Spinal cord (tissue), 10 donors: Measurements from ENCODE around the gene RAB2B. TPM values are rescaled to one million over a fixed set of nuclear protein-coding genes. Genes with fewer than 3 reads are reported as not detected.

Experiments
- DNase-seq, 6 donors: peaks; one replicate each; pipeline versions ENCODE4 v3.0.0 to v3.0.0-alpha.2; 2013 to 2015; ENCODE audit warnings: low spot score in 6 of 6, low read depth in 4 of 6
- H3K27ac ChIP-seq: one replicate; pipeline ENCODE4 v1.5.1; 2013; ENCODE audit warnings: low read depth, low read length, control low read depth
- H3K27me3 ChIP-seq: one replicate; pipeline ENCODE4 v1.6.1; 2013; ENCODE audit warnings: low read length; ENCODE audit not compliant: control insufficient read depth, insufficient read depth
- H3K36me3 ChIP-seq: one replicate; pipeline ENCODE4 v1.6.1; 2013; ENCODE audit warnings: low read length; ENCODE audit not compliant: control insufficient read depth, insufficient read depth
- H3K4me1 ChIP-seq: one replicate; pipeline ENCODE4 v1.6.1; 2013; ENCODE audit warnings: low read length; ENCODE audit not compliant: control insufficient read depth, insufficient read depth
- H3K4me3 ChIP-seq: one replicate; pipeline ENCODE4 v1.5.1; 2013; ENCODE audit warnings: low read depth, low read length, control low read depth
- H3K9me3 ChIP-seq: one replicate; pipeline ENCODE4 v1.6.1; 2013; ENCODE audit warnings: low read length; ENCODE audit not compliant: control insufficient read depth, insufficient read depth
- WGBS: methylation state at CpG from one replicate; pipeline ENCODE4 v1.1.5; 2013; ENCODE audit warnings: missing lambda C conversion rate; ENCODE audit not compliant: insufficient coverage; 5-methylcytosine and 5-hydroxymethylcytosine counted together
- polyA plus RNA-seq, 2 donors: library from polyadenylated mRNA; unstranded; fragments of 120-200 nt; gene quantifications; one replicate each; pipeline ENCODE4 v1.2.1, GENCODE V29; 2013; ENCODE audit not compliant: insufficient read length in 2 of 2
- total RNA-seq, 2 donors: library from RNA; depleted of rRNA in 1 of 2; stranded (reverse); fragments of 120-200 nt in 1 of 2; fragments of >200 nt in 1 of 2; gene quantifications; one replicate each; pipeline versions ENCODE4 v1.2.3 to v1.2.4, GENCODE V29; 2013 to 2014
- donor health status: healthy.

Gene RAB2B
- total and polyA plus RNA-seq, 4 donors = 36.9 to 49.3 (median 42.1) TPM

DNA sequence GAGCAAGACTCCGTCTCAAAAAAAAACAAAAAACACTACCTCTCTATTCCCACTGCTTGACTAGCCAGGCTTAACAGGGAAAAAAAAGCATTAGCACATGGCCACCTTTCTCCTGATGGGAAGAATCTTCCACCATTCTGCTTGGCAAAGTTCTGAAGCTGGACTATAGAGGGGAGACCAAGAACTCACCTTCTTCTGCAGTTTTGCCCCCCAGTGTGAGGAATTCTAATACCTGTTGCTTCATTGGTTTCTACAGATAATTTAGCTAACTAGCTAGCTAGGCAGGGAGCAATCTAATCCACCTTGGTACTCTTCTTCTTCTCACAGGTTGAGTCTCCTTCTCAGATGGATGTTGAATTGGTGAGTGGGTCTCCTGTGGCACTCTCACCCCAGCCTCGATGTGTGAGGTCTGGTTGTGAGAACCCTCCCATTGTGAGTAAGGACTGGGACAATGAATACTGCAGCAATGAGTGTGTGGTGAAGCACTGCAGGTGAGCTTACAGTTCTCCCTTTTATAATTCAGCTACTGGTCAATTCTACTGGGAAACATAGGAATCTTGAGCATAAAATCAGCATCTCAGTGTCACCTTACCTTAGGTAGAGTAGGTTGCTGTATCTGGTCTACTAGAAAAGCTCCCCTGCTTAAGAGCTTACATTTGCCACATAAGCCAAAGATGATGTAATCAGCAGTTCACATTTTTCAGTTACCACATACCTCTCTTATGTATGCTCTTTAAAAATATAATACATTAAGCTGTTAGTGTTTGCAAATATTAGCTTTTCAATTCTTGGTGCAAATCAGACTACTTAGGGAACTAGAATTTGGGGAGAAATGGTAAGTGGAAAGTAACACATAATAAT lies 18.4 kb upstream of the RAB2B start:
- DNase-seq = no peak
- no peak overlapping the region for H3K4me3 ChIP-seq
- no peaks in the 10 kb centered on the region for H3K9me3 ChIP-seq
- H3K4me1 ChIP-seq = no peaks in the 10 kb centered on the region
- WGBS = no CpG with 5 or more reads among the region's 2 CpGs
- H3K27me3 ChIP-seq = no peaks in the 10 kb centered on the region
- H3K36me3 ChIP-seq = peaks cover 70% of the 10 kb centered on the region
- H3K27ac ChIP-seq = no peak overlapping the region

DNA sequence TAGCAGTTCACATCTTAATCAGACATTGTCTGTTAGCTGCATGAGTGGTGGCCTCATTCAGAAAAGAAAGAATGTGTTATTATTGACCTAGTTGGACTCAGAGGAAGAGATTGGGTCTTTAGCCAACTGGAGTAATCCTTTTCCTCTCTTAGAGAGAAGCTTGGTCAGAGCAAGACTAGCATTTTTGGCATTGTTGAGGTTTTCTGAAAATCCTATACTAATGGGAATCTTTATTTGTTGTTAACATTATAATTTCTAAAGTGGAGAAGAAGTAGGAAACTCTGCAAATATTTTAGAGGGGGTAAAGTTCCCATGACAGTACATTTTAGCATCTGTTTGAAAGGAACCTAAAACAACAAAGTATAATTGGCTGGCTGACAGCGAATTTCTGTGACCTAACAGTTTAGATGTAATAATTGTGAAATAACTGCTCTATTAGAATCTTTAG lies 9.9 kb upstream of the RAB2B start:
- WGBS = no CpG with 5 or more reads among the region's 1 CpG
- Histone ChIP-seq H3K9me3 (no peaks in the 10 kb centered on the region), H3K27me3 (no peaks in the 10 kb centered on the region), H3K4me1 (no peaks in the 10 kb centered on the region), H3K36me3 (peaks cover 37% of the 10 kb centered on the region), H3K27ac (no peak overlapping the region), H3K4me3 (no peak overlapping the region)
- DNase-seq = no peak

DNA sequence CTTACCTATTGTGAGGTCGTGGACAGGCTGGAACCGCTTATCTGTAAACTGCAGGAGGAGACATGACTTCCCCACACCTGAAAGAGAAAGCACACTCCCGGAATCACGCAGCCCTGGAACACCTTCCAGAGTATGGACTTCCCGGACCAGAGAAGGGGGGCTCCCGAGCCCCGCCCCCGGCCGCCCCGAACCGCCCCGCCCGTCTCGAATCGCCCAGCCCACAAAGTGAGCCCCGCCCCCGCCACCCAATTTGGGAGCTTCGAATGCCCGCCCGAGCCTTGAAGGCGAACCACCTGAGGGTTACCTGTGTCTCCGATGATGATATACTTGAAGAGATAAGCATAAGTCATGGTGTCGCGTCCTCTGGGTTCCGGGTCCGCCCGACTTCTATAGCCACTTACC lies 235 bp downstream of the RAB2B start:
- 0% methylated on average over 12 of the region's 27 CpGs for WGBS
- peaks cover 10% of the 10 kb centered on the region for H3K36me3 ChIP-seq
- peak overlapping the region; percentile 79 for H3K27ac ChIP-seq
- no peak for DNase-seq
- H3K27me3 ChIP-seq = no peaks in the 10 kb centered on the region
- peaks cover 5% of the 10 kb centered on the region for H3K4me1 ChIP-seq
- H3K4me3 ChIP-seq = peak overlapping the region; percentile 96
- no peaks in the 10 kb centered on the region for H3K9me3 ChIP-seq

DNA sequence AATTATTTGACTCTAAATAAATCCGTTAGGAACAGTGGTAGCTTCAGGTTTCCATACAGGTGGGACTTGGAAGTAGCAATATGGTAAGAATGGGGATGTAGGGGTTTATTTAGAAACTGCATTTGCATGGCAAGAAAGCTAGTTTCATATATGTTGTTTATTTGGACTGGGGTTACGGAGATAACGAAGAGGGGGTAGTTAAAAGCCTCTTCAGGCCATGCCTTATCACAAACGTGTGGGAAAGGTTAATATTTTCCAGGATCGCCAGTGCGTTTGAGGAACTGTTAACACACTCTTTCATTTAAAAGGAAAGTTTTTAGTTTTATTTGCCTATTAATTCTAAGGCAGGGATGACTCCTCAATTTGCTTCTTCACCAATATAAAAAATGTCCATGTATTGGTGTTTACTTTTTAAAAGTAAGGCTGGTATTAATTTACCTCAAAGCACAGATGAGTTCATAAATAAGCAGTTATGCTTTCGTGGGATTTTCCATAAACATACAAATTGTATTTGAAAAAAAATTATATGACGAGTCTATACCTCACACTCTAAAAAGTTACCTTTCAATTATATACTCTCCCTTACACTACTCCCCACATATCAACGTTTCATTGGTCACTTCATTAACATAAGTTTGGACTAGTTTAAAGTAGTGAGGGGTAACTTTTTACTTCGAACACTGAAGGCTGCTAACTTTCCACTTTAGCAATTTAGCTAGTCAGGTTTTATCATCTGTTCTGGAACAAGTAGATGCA lies 814 bp downstream of the RAB2B start:
- peak overlapping the region; percentile 96 for H3K4me3 ChIP-seq
- peaks cover 5% of the 10 kb centered on the region for H3K4me1 ChIP-seq
- no peaks in the 10 kb centered on the region for H3K9me3 ChIP-seq
- H3K27me3 ChIP-seq = no peaks in the 10 kb centered on the region
- H3K36me3 ChIP-seq = peaks cover 12% of the 10 kb centered on the region
- 100% methylated on average over 1 of the region's 10 CpGs for WGBS
- DNase-seq = no peak
- H3K27ac ChIP-seq = peak overlapping the region; percentile 79

DNA sequence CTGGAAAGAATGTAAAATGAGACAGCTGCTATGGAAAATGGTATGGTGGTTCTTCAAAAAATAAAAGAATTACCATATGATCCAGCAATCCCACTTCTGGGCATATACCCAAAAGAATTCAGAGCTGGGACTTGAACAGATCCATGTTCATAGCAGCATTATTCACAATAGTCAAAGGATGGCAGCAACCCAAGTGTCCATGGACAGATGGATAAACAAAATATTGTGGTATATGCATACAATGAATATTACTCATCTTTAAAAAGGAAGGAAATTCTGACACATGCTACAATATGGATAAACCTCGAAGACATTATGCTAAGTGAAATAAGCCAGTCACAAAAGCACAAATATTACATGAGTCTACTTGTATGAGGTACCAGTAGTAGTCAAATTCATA lies 9.1 kb downstream of the RAB2B start:
- WGBS = no CpG with 5 or more reads among the region's 1 CpG
- peaks cover 33% of the 10 kb centered on the region for H3K36me3 ChIP-seq
- H3K4me3 ChIP-seq = no peak overlapping the region
- no peaks in the 10 kb centered on the region for H3K9me3 ChIP-seq
- H3K27ac ChIP-seq = no peak overlapping the region
- no peaks in the 10 kb centered on the region for H3K4me1 ChIP-seq
- no peaks in the 10 kb centered on the region for H3K27me3 ChIP-seq
- peak in 1 of 6 donors; percentile 62 for DNase-seq

DNA sequence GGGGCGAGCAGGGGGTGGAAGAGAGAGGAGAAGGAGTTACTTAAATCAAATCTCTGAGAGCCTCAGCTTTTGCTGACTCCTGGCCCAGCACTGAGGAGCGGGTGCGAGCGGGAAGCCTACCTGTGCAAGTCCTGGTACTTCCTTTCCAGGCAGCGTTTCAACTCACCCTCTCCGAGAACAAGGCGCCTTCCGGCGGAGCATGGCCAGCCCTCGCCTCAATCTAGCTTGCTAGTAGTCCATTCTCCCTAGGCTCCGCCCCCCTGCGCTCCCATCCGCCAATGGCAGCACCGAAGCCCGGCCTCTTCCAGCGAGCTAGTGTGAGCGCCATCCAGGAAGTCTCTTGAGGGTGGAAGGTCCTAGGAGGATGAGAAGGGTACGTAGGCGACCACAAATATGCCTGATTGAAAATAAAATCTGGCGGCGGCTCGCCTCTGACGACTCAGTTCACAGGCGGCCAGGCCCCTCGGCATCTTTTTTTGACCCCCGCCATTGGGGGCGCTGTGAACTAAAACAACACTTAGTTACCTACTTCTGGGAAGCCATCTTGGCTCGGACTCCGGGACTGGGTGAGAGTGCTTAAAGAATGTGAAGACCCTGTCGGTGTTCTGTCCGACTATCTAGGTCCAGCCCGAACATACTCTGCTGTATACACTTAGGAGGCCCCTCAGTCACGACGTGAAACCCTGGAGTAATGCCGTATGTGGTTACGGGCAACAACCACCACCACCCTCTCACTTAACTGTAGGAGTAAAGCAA lies 20.7 kb downstream of the RAB2B start, which contains the start of gene CHD8:
Gene CHD8, minus strand, starts transcription at position 212 of the 756 bp plus-strand sequence. CDS start 24,480 bp downstream, outside the sequence.
- Histone ChIP-seq H3K4me1 (peaks cover 18% of the 10 kb centered on the region), H3K9me3 (no peaks in the 10 kb centered on the region), H3K4me3 (peak within 1 kb of the TSS; percentile 76), H3K27me3 (no peaks in the 10 kb centered on the region), H3K36me3 (peaks cover 19% of the 10 kb centered on the region), H3K27ac (peak within 1 kb of the TSS; percentile 95)
- peak; percentile 97 to 100 (median 100) for DNase-seq
- WGBS = 0% methylated on average over 26 of the region's 36 CpGs

DNA sequence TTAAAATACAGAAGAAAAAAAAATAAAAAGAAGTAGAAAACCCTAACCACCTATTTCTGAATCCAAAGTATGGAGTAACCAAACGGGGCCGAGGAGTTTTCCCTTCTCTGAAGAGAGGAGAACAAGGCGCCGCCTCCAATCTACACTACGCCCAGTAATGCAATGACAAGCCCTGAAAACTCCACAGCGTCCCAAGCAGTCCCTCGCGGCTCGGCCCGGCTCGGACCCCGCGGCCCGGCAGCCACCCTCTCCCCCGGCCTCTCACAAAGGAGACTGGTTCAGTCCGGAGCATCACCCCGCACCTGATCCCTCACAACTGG lies 21.2 kb downstream of the RAB2B start:
- H3K27me3 ChIP-seq = no peaks in the 10 kb centered on the region
- peak overlapping the region; percentile 76 for H3K4me3 ChIP-seq
- H3K36me3 ChIP-seq = peaks cover 14% of the 10 kb centered on the region
- H3K9me3 ChIP-seq = no peaks in the 10 kb centered on the region
- no peak for DNase-seq
- H3K27ac ChIP-seq = peak overlapping the region; percentile 95
- 0% methylated on average over 2 of the region's 17 CpGs for WGBS
- peaks cover 18% of the 10 kb centered on the region for H3K4me1 ChIP-seq

DNA sequence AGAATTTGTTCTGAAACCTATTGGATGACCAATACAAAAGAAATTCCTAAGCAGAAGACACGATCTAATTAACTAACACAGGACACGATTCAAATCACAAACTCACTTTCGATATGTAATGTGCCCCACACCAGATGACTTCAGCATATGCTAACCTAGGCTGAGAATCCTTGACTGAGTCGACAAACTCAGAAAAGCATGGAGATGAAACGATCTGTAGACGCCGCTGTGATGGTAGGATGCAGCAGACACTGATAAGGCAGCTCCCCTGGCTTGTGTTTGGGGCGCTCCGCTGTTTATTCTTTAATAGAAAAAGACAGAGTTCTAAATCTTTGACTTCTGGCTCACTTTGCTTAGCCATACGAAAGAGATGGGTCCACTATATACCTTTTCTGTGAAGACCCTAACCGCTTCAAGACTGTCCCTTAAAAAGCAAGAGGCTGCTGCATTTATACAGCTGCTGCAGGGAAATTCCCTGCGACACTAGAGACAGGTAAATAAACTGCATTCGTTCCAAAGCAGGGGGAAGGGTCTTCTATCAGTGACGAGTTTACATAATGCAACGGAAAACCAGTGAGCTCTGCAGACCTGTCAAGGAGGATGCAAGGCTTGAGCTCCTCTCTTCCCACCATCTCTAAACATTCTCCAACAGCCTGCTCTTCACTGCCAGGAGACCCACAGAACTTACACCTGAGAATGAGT lies 21.8 kb downstream of the RAB2B start:
- H3K36me3 ChIP-seq = peaks cover 11% of the 10 kb centered on the region
- DNase-seq = peak in 2 of 6 donors; percentile 3 to 22
- H3K9me3 ChIP-seq = no peaks in the 10 kb centered on the region
- 26% methylated on average over 8 of the region's 15 CpGs for WGBS
- no peaks in the 10 kb centered on the region for H3K27me3 ChIP-seq
- peaks cover 18% of the 10 kb centered on the region for H3K4me1 ChIP-seq
- peak overlapping the region; percentile 95 for H3K27ac ChIP-seq
- H3K4me3 ChIP-seq = peak overlapping the region; percentile 76

DNA sequence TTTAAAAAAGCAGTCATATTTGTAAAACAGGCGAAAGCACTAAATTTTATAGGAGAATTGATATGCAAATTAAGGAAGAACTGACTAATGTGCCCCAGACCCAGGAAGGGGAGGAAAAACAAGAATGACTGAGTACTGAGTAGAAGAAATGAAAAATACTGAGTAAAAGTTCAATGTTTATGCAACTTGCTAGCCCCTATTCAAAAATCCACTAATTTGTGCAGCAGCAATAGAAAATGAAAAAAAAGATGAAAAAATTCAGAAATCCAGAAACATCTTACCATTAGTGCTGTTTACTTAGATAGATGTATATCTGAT lies 26.9 kb downstream of the RAB2B start:
- DNase-seq = no peak
- Histone ChIP-seq H3K9me3 (no peaks in the 10 kb centered on the region), H3K4me3 (no peak overlapping the region), H3K27me3 (no peaks in the 10 kb centered on the region), H3K4me1 (peaks cover 9% of the 10 kb centered on the region), H3K27ac (no peak overlapping the region), H3K36me3 (peaks cover 11% of the 10 kb centered on the region)
- no CpG with 5 or more reads among the region's 1 CpG for WGBS
